ENCODE data around the gene LMAN2L. TPM values are rescaled to one million over a fixed set of nuclear protein-coding genes. Genes with fewer than 3 reads are reported as not detected.

The LMAN2L gene
- total RNA-seq, 1 donor: 12.2 TPM

DNA sequence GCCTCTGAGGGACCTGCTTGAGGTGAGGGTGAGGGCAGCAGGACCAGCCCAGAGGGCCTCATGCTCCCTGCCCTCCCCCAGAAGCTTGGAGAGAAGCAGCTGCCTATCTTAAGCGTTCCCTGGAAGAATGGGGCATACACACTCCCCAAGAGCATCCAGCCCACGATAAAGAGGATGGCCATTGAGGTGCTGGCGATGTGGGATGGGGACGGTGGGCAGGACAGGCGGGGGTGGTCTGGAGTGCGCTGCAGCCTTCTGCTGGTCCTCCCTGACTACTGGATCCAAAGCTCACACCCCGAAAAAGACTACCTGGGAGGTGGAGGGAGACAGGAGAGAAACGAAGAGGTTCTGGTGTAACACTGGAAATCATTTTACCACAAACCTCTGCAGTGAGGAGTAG is 45.6 kb downstream of the LMAN2L start:
- TF ChIP-seq, protein P1, sequence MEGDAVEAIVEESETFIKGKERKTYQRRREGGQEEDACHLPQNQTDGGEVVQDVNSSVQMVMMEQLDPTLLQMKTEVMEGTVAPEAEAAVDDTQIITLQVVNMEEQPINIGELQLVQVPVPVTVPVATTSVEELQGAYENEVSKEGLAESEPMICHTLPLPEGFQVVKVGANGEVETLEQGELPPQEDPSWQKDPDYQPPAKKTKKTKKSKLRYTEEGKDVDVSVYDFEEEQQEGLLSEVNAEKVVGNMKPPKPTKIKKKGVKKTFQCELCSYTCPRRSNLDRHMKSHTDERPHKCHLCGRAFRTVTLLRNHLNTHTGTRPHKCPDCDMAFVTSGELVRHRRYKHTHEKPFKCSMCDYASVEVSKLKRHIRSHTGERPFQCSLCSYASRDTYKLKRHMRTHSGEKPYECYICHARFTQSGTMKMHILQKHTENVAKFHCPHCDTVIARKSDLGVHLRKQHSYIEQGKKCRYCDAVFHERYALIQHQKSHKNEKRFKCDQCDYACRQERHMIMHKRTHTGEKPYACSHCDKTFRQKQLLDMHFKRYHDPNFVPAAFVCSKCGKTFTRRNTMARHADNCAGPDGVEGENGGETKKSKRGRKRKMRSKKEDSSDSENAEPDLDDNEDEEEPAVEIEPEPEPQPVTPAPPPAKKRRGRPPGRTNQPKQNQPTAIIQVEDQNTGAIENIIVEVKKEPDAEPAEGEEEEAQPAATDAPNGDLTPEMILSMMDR (IDR thresholded peaks at IDR 0.05; ENCODE audit: insufficient read depth, low read length): no peak
- no peak overlapping the region for H3K4me3 ChIP-seq (ENCODE audit: low read depth, low read length)
- no peak for DNase-seq (ENCODE audit: low read depth)

DNA sequence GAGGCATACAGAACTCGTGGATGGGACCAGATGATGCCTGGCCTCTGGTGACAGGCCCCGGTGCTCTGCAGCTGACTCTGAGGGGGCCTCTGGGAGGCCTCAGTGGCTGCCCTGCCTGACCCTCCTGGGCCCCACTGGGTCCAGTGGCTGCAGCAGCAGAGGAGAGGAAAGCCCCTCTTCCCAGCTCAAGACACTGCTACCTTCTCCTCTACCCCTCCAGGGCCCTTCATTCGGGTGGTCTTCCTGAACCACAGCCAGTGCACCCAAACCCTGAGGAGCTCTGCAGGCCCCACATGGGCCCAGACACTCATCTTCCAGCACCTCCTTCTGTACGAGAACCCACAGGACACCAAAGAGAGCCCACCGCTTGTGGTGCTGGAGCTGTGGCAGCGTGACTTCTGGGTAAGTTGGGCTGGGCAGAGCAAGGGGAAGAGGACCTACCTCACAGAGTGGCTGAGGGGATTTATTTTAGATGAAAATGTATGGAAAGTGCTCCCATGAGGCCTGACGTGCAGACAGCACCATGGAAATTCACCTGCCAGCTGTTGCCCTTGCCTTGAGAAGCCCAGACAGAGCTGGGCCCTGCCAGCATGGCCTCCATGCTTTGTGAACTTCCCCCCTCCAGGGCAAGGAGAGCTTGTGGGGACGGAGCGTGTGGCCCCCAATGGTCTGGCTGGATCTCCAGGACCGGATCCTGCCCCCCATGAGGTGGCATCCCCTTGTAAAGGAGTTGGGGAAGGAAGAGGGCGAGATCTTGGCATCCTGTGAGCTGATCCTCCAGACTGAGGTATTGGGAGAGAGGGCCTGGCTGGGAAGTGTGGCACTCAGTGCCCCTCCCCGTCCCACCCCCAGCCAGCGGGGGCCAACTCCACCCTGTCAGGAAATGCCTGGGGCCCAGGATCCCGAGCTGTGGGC is 46.3 kb downstream of the LMAN2L start:
- H3K4me3 ChIP-seq (ENCODE audit: low read depth, low read length): no peak overlapping the region
- TF ChIP-seq, protein P1 (IDR thresholded peaks at IDR 0.05; ENCODE audit: insufficient read depth, low read length): no peak
- DNase-seq (ENCODE audit: low read depth): no peak

DNA sequence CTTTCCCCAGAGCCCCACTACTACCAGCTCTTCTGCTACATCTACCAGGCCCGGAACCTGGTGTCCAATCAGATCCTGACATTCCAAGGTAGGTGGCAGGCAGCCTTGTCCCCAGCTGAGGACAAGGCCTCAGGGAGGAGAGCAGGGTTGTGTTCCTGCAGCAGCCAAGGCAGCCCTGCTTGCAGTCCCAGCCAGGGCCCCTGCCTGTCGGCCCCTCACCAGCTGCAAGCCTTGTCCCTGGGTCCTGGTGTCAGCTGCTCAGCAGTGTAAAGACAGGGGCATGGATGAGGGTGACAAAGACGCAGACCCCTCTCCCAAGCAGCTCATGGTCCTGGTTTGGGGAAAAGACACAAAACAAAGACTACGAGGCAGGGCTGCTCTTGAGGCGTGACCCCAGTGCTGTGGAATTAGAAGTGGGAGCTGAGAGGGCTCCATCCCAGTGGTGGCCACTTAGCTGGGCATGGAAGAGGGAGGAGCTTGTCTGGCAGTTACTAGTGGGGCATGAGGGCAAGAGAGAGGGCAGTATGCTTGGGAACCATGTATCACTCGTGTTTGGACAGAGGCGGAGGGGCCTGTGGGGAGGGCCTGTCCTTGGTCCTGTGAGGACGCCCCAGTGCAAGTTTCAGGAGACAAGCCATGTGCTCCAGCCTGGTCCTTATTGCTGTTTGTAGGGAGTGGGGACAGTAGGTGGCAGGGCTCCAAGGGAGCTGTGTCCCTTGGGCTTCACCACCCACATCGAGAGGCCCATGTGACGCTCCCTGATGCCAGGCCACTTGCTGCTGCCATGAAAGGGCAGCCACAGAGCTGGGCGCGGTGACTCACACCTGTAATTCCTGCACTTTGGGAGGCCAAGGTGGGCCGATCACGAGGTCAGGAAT is 47.5 kb downstream of the LMAN2L start:
- H3K4me3 ChIP-seq (ENCODE audit: low read depth, low read length): no peak overlapping the region
- TF ChIP-seq, protein P1 (IDR thresholded peaks at IDR 0.05; ENCODE audit: insufficient read depth, low read length): no peak
- no peak for DNase-seq (ENCODE audit: low read depth)

DNA sequence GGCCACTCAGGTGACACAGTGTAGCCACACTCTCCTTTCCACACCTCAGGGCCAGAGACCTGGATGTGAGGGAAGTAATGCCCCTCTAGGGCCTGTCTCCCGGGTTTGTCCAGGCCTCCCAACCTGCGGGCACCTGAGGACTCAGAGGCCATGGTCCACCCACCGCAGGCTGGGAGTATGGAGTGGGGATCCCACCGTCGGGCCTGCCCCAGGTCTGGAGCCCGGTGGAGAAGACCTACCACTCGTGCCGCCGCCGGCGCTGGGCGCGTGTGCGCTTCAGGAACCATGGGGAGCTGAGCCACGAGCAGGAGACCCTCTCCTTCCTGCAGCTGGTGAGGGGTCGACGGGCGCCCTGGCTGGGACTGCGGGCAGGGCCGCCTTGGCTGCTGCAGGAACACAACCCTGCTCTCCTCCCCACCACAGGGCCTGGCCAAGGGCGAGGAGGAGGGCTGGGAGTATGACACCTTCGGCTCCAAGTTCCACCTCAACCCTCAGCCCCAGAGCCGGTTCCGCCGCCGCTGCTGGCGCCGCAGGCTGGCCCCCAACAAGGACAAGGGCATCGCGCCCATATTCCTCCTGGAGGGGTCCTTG is 48.7 kb downstream of the LMAN2L start:
- no peak for DNase-seq (ENCODE audit: low read depth)
- no peak overlapping the region for H3K4me3 ChIP-seq (ENCODE audit: low read depth, low read length)
- TF ChIP-seq, protein P1 (IDR thresholded peaks at IDR 0.05; ENCODE audit: insufficient read depth, low read length): no peak

DNA sequence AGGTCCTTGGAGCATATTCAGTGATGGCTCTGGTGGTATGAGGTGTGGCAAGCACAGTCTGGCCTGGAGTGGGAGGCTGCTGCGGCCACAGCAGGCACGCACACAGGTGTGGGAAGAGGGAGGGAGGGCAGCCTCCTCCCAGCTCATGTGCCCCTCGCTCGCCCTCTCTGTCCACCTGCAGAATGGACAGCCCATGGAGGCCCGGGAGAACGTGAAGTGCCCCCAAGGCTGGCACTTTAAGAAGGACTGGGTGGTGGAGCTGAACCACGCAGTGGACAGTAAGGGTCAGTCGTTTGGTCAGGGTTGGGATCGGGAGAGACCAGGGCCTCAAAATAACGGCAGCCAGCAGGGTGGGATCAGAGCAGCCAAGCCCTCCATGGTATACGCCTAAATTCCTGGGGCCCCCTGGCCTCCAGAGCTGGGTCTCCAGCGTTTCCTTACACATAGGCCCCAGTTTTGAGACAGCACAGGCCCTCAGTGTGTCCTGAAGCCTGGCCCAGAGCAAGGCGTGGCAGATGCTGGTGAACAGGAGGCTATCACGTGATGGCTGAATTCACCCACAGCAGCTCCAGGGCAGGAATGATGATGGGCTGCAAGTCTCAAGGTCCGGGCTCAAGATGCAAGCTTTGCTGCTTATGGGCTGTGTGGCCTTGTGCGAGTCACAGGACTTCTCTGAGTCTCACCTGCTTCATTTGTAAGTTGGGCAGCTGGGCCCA is 49.4 kb downstream of the LMAN2L start:
- TF ChIP-seq, protein P1 (IDR thresholded peaks at IDR 0.05; ENCODE audit: insufficient read depth, low read length): no peak
- no peak overlapping the region for H3K4me3 ChIP-seq (ENCODE audit: low read depth, low read length)
- no peak for DNase-seq (ENCODE audit: low read depth)

DNA sequence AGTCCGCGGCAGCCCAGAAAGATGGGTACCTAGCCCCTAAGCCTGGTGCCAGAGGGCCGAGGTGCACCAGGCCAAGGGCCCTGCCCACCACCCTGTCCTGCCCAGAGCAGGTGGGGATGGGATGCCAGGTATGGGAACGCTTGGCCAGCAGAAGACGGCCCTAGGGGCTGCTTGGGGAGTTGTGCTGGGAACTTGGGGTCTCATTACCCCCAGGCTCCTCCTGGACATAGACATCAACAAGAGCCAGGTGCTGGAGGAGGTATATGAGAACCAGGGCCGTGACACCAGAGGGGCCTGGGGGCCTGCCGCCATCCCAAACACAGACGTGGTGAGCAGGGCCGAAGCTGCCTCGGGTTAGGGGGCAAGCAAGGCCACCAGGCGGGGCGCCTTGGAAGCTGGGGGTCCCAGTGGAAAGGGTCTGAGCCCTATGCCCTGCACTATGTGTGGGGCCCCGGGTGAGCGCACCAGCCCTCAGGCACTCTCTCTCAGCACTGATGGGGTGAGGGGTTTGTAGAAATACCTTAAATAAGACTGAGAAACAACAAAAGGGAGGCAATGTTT is 50.4 kb downstream of the LMAN2L start:
- no peak for DNase-seq (ENCODE audit: low read depth)

More for the DNA sequence above, 50.4 kb downstream of the LMAN2L start:
- no peak overlapping the region for H3K4me3 ChIP-seq (ENCODE audit: low read depth, low read length)
- TF ChIP-seq, protein P1 (IDR thresholded peaks at IDR 0.05; ENCODE audit: insufficient read depth, low read length): no peak
